Lower leg skin (tissue), 4 donors: ENCODE measurements around the gene PNCK. TPM values are rescaled to one million over a fixed set of nuclear protein-coding genes. Genes with fewer than 3 reads are reported as not detected.

Source experiments
- DNase-seq, 2 donors: peaks; one replicate each; pipeline ENCODE4 v3.0.0-alpha.2; 2019; ENCODE audit warnings: low spot score in 2 of 2
- H3K4me3 ChIP-seq: fragments of 200-600 bp; sonication (generic); 2 replicates; pipeline ENCODE4 v1.5.1; 2017; ENCODE audit warnings: mild to moderate bottlenecking, low read depth; ENCODE audit not compliant: poor library complexity, severe bottlenecking
- POLR2A ChIP-seq, 2 donors: fragments of 450-650 bp; IDR thresholded peaks; one replicate each; pipeline ENCODE4 v1.6.1; 2016 to 2017; ENCODE audit warnings: antibody characterized with exemption in 2 of 2, mild to moderate bottlenecking in 1 of 2, moderate library complexity in 1 of 2
- WGBS, 2 donors: methylation state at CpG; one replicate each; pipeline ENCODE4 v1.1.5; 2018; 5-methylcytosine and 5-hydroxymethylcytosine counted together
- intact Hi-C: fragments of 100-400 bp; cut with DNase I; formaldehyde crosslinking; loops from one replicate; pipeline ENCODE4 v1.15.0; 2023; ENCODE audit warnings: low total_unique reads
- total RNA-seq, 4 donors: library from RNA; depleted of rRNA; stranded (reverse); fragments of >200 nt; gene quantifications; one replicate each; pipeline ENCODE4 v1.1.0, GENCODE V29; 2016
- TF ChIP-seq, protein P1 (sequence below), 3 donors: fragments of 450-650 bp; IDR thresholded peaks; one replicate each; pipeline ENCODE4 v1.5.1; 2016; ENCODE audit warnings: antibody characterized with exemption in 3 of 3, mild to moderate bottlenecking in 3 of 3, moderate library complexity in 2 of 3

PNCK gene
- total RNA-seq = 1 to 10 TPM in 3 of 4 donors, under 1 TPM in 1; 0.76 to 6.7 (median 2.1) TPM

DNA sequence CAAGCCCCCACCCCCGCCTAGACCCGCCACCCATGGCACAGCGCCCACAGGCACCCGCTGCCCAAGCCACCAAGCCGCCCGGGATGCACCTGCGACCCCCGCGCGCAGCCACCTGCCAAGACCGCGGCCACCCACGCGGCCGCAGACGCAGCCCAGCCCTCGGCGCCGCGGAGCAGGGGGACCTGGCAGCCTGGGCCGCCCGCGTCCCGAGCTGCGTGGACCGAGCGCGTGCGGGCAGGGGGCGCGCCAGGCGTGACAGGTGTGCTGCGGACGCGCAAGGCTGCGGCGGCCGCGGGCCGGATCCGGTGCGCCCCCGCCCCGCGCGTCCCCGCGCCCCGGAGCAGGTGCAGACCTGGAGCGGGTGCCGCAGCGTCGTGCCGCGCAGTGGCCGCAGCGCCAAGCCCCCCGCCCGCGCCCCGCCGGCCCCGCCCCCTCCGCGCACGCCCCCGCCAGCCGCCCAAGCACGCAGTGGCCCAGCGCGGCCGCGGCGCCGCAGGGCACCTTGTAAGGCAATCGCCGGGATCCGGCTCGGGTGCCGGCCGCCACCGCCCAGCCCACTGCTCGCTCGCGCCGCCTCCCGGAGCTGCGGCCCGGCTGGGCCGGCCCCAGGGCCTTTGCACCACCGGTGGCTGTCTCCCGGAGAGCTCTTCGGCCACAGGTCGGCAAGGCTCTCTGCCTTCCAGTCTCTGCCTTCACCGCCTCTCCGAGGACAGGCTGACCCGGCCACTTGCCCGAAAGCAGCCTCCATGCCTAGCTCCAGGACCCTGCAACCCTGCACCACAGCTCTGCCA is at the start of gene PNCK:
PNCK (minus strand) TSS at position 386 of the 791 bp plus-strand sequence. CDS start 737 bp downstream, outside the sequence.
- 58 to 68% methylated on average over 6 to 31 of the region's 98 CpGs for WGBS, 2 donors
- peak in 1 of 2 donors; percentile 54 for DNase-seq
- no peak within 1 kb of the TSS for H3K4me3 ChIP-seq
- intact Hi-C loops = no loop called here
- TF ChIP-seq, protein P1, sequence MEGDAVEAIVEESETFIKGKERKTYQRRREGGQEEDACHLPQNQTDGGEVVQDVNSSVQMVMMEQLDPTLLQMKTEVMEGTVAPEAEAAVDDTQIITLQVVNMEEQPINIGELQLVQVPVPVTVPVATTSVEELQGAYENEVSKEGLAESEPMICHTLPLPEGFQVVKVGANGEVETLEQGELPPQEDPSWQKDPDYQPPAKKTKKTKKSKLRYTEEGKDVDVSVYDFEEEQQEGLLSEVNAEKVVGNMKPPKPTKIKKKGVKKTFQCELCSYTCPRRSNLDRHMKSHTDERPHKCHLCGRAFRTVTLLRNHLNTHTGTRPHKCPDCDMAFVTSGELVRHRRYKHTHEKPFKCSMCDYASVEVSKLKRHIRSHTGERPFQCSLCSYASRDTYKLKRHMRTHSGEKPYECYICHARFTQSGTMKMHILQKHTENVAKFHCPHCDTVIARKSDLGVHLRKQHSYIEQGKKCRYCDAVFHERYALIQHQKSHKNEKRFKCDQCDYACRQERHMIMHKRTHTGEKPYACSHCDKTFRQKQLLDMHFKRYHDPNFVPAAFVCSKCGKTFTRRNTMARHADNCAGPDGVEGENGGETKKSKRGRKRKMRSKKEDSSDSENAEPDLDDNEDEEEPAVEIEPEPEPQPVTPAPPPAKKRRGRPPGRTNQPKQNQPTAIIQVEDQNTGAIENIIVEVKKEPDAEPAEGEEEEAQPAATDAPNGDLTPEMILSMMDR (IDR thresholded peaks at IDR 0.05) = no peak
- TF ChIP-seq POLR2A (IDR thresholded peaks at IDR 0.05) = no peak

DNA sequence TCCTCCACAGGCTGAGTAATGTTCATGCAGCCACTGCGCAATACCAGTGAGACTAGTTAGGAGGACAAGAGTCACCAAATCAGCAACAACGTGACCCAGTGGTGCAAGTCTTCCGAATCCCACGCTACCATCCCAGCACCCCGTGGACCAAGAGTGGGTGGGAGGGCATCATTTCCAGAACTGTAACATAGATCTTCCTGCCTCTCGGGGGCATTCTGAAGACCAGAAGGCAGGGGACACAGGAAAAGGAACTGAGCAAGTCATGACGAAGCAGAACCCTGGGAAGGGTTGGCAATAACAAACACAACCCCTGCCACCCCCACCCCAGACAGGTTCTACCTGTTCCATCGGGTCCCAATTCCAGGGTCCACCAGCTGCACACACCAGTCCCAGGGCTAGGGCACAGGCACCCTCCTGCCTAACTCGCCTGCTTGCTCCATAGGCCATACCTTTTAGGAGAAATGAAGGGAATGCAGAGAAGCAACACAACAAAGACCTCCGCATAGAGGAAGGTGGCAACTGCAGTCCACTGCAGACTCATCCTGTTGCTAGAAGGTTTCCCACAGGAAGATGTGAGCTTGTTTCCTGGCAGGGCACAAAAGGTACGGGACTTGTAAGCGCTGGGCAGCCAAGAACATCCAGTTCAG is 49.2 kb upstream of the PNCK start:
- no peak for DNase-seq
- no peak overlapping the region for H3K4me3 ChIP-seq
- intact Hi-C loops = no loop called here
- TF ChIP-seq POLR2A (IDR thresholded peaks at IDR 0.05) = no peak
- TF ChIP-seq, protein P1 (IDR thresholded peaks at IDR 0.05) = no peak
- 38 to 63% methylated on average over 10 to 12 of the region's 12 CpGs for WGBS, 2 donors

- intact Hi-C loops = no loop called here
- no peak overlapping the region for H3K4me3 ChIP-seq
- 60 to 68% methylated on average over 2 of the region's 2 CpGs for WGBS, 2 donors
- no peak for TF ChIP-seq POLR2A (IDR thresholded peaks at IDR 0.05)
- TF ChIP-seq, protein P1 (IDR thresholded peaks at IDR 0.05) = no peak
- no peak for DNase-seq
Observed at GRCh38 chrX:153719701-153720100, 46.1 kb upstream of the PNCK start.

- TF ChIP-seq, protein P1 (IDR thresholded peaks at IDR 0.05) = no peak
- TF ChIP-seq POLR2A (IDR thresholded peaks at IDR 0.05) = no peak
- intact Hi-C loops = no loop called here
- DNase-seq = no peak
- H3K4me3 ChIP-seq = no peak overlapping the region
- 54 to 68% methylated on average over 2 of the region's 2 CpGs for WGBS, 2 donors
Observed at GRCh38 chrX:153719238-153719637, 45.6 kb upstream of the PNCK start.

DNA sequence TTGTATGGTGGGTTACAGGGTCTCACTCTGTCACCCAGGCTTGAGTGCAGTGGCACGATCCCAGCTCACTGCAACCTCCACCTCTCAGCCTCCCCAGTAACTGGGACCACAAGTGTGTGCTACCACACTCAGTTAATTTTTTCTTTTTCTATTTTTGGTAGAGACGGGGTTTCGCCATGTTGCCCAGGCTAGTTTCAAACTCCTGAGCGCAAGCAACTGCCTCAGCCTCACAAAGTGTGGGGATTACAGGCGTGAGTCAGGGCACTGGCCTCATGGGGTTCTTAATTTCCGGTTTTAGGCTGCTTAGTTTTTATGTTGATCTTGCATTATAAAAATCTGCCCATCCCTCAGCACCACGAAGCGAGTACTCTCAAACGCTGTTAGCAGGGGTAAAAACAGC is 43.8 kb upstream of the PNCK start:
- TF ChIP-seq, protein P1 (IDR thresholded peaks at IDR 0.05) = no peak
- TF ChIP-seq POLR2A (IDR thresholded peaks at IDR 0.05) = no peak
- DNase-seq = no peak
- H3K4me3 ChIP-seq = no peak overlapping the region
- intact Hi-C loops = no loop called here
- 95 to 97% methylated on average over 9 of the region's 9 CpGs for WGBS, 2 donors
